Measurements from ENCODE around the gene NT5DC2.

NT5DC2 gene

GRCh38 chr3:52487788-52488691 lies 45.6 kb downstream of the NT5DC2 start:
- no peak for DNase-seq

- DNase-seq = no peak
Observed at GRCh38 chr3:52487050-52487787, 46.4 kb downstream of the NT5DC2 start.

- no peak for DNase-seq
Observed at GRCh38 chr3:52484680-52485461, 48.8 kb downstream of the NT5DC2 start.

DNA sequence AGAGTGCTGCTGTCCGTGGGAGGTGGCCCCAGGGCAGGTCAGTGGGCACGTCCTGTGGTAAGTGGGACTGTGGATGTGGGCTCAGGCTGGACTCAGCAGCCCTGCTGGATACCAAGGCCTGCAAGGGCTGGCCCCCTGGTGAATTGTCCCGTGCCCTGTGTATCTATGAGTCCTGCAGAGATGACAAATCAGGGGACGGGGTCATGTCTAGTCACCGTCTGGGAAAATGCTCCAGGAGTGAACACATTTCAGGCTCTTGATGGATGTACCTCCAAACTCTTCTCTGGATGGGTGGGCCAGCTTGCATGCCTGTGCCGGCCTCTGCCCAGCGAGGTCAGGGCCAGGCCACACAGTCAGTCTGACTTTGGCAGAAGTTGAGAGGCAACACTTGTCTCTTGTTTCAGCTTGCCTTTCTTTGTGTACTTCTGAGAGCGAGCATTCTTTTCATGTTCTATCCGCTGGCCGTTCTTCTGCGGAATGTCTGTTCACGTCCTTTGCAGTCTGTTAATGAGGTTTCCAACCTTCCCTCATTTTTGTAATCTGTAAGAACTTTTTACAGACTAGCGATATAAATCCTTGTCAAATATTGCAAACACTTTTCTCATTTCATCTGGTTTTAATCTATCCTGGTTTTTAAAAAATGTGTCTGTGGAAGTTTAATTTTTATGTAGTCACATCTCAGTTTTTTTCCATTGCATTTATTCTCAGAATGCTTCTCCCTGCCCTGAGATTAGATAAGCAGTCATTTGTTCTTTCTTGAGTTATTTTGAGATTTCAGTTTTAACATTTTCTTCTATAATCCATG lies 49.9 kb downstream of the NT5DC2 start:
- no peak for DNase-seq

DNA sequence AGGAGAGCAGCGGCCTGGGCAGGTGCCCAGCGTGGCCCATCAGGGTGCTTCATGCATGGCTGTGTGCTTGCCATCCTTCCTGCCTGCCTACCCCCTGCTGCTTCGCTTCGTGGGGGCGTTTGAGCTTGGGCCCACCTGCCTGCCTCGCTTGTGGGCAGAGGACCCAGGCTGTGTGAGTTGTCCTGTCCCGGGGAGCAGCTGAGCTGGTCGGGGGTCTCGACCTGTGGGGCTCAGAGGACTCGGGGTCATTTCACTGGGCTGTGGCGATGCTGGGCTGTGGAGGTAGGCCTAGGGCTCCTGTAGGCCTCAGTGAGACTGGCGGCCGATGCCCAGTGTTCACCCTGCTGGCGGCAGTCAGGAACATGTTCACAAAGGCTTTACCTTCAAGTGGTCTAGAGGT lies 50.6 kb downstream of the NT5DC2 start:
- no peak for DNase-seq

GRCh38 chr3:52481819-52482521 lies 51.7 kb downstream of the NT5DC2 start:
- peak in 1 of 2 experiments; percentile 5 for DNase-seq

DNA sequence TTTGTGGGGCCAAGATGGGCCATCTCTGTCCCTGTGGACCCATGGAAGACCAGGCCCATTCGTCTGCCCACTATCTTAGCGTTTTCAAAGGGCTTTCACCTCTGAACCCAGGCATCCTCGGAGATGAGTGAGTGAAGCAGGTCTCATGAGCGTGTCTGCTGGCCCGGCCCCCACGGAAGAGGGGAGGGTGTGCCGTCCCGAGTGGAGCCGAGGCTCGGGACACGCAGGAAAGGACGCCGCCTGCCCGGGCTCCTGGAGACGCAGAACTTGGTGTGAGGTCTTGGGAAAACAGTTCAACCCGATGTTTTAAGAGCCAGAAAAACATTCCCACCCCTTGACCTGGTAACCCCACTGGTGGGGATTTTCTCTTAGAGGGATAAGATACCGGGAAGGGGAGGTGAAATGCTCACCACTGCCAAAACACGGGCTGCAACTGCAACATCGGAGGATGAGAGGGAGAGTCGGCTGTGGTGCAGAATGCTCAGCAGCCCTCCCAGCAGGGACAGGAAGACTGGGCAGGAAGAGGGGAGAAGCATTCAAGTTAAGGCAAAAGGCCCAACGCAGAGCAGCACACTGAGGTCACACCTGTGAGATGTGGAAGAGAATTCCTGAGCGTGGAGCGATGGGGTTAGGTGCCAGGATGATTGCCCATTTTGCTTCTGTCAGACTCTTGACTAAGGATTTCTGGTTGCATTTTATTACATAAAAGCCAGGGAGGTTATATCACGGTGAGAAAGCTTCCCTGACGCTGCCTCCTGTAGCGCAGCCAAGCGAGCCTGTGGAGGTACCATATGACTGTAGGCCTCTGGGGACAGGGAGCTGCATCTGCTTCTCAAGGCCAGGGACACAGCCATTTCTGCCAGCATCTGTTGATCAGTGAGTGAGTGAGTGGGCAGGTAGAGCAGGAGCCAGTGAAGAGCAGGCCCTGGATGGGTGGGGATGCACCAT lies 52.6 kb downstream of the NT5DC2 start:
- no peak for DNase-seq

DNA sequence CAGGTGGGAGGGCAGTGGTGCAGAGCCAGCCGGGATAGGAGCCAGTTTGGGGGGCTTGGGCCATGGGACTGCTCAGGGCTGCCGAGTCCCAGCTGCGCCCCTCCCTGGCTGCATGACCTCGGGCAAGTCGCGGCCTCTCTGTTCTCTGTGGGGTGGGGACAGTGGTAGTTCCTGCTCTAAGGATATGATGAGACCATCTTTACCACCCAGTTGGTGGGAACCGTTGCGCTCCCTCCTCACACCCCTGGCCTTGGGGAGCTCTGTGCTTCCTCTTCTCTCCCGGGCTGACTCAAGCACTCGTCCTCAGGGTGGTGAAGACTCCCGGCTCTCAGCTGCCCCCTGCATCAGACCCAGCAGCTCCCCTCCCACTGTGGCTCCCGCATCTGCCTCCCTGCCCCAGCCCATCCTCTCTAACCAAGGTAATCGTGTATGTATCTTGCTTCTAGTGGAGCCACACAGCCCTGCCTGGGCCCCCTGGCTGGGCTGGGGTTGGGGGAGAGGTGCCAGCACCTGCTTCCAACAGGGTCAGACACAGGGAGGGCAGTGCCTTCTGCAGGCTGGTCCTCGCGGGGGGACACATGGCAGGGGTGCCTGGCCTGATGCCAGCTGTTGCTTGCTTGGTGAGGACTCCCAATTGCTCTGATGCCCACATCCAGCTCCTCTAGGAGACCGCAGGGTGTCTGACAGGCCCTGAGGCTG lies 53.6 kb downstream of the NT5DC2 start:
- DNase-seq = no peak

GRCh38 chr3:52479037-52479876 lies 54.4 kb downstream of the NT5DC2 start:
- no peak for DNase-seq

DNA sequence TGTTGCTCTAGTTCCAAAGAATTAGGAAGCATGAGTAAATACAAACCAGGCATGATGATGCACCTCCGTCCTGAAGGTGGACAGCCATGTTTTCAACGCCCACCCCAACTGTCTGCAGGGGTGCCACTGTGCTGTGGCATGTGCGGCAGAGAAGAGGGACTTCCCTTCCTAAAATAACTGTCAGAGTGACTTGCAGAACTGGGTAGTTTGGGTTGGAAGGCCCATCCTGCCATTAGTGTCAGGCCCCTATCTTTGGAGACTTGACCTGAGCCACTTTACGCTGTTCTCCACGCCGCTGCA lies 55.9 kb downstream of the NT5DC2 start:
- no peak for DNase-seq

DNA sequence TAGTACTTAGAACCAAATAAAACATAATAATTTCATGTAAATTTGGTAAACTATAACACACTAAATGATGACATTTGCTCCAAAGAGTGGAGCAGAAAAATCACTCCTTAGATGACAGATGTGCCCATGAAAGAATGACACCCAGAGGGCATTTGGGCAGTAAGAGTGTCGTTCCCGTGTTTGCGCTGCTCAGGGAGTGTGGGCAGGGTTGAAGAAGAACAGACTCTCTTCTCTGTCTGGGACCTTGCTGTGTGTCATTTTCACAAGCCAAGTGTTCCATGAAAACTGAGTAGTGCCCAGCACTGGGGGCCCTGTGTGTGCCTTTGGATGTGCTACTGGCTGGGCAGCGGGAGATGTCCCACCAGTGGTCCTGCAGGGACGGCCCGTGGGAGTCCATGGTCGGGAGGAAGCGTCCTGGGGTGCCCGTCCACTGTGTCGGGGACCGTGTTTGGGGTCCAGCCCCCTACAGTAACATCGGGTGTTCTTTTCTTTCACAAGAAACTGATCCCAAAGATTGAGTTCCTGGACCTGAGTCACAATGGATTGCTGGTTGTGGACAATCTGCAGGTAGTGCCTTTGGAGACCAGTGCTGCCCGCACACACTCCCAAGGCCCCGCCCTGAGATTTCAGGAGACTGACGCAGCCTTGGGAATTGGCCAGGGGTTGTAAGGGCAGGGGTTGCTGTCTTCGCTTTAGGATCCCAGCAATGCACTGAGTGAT lies 56.4 kb downstream of the NT5DC2 start:
- no peak for DNase-seq

Data from NCI-H1930 (cell line).